HG03025 (cell line): ENCODE data around the gene FNDC3B.
"Not testable (repeated sequence)": the region's sequence is repeated elsewhere in the genome, so short reads cannot be mapped to it uniquely, and the experiment has no call there.

Experiments used
- ATAC-seq: cut with Tn5 transposase; IDR thresholded peaks from one replicate; pipeline ENCODE4 v1.9.1; 2021; ENCODE audit warnings: mild to moderate bottlenecking, moderate library complexity; ENCODE audit not compliant: unreplicated experiment, low FRiP score

Gene FNDC3B

DNA sequence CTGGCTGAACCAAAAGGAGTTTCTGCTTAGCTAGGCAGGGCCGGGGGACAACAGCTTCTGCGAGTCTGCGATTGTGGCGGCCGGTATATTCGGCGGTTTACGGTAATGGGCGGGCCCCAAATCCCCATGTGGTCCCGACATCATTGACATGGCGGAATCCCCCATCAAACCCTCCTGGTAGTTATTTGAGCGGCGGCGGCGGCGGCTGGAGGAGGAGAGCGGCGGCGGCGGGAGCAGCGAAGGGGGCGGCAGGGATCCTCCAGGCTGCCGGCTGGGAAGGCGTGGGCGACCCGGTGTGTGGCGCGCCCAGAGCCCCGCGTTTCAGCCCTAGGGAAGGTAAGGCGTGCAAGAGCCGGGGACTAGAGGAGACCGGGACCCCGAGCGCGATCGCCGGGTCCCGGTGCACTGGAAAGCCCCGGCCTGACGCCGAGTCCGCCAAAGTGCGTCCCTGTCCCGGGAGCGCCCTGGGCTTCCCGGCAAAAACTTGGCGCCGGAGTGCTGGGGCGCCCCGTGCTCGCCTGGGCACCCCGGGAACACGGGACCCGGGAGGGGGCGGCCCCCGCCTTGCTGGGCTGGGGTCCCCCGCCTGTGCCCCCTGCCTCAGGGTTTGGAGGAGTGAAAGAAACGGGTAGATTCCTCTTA lies at the start of gene FNDC3B:
Gene FNDC3B (plus strand): TSS at position 143 of the 642 bp plus-strand sequence. CDS start 72,902 bp downstream, outside the sequence.
- peak; percentile 77 for ATAC-seq

DNA sequence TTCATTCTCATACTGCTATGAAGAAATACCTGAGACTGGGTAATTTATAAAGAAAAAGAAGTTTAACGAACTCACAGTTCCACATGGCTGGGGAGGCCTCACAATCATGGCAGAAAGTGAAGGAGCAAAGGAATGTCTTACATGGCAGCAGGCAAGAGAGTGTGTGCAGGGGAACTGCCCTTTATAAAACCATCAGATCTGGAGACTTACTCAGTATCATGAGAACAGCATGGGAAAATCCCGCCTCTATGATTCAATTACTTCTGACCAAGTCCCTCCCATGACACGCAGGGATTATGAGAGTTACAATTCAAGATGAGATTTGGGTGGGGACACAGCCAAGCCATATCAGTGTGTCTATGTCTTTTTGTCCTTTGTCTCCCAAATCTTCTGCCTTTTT lies 49.1 kb upstream of the FNDC3B start:
- not testable (repeated sequence) for ATAC-seq

DNA sequence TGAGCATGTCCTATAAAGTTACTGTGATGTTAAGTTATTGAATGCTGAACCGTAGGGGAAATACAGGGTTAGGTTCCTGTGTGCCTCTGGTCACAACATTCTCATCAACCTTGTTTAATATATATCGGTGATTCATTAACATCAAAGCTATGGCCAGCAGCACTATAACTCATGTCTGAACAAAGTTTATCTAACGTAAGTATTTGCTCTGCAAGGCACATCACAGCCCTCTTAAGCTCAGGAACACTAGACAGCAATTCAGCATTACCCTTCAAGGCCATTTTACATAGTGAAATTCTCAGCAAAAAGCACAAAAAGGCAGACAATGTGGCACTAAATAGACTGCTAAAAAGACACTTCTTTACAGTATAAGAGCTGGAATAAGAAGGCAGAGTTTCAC lies 48.2 kb upstream of the FNDC3B start:
- no peak for ATAC-seq

DNA sequence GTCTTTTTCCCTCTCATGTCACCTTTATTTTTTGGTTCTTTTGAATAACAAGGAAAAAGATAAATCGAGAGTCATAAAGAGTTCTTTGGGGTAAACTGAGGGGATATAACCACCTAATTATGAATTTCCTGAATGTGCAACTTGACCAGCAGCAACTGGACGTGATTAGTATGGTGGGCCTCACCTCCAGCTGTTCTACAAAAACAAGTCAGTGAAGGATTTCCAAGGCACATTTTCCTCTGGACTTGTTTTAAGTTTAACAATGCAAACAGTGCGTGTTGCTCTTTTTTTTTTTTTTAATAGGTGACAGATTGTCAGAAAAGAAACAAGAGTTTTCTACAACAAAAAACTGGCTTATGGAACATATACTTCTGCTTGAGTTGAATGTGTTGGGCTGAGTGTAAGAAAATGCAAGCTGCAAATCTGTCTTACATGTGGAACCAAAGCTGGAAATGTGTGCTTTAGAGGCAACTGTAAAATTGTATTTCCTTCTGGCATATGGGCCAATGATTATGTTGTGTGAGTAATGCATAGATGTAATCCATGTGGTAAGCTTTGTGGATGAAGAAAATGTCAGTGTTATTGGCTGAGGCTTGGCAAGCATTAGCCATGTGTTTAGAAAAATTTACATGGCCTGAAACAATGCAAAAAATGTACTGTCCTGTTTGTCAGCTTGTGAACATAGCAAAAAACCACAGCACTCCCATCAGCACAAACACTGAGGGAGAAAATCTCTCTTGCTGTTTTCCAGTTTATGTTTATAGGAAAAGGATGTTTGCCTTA lies 44.5 kb upstream of the FNDC3B start:
- no peak for ATAC-seq

DNA sequence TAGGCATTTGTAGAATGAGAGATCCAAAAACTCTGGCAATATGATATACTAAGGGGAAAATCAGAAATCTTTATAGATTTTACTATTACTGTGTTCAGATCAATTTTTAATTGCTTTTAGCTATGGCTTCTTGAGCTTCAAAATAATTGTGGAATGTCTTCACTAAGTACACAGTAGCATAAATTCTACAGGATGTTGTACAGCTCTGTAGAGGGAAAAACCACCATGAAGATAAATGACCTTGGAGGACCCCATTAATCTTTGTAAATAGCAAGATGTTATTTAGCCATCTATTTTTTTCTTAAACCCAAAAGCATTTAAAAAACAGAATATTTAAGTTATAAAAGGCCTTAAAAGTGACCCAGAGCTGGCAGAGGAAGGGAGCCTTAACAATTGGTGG lies 43.9 kb upstream of the FNDC3B start:
- ATAC-seq = no peak

DNA sequence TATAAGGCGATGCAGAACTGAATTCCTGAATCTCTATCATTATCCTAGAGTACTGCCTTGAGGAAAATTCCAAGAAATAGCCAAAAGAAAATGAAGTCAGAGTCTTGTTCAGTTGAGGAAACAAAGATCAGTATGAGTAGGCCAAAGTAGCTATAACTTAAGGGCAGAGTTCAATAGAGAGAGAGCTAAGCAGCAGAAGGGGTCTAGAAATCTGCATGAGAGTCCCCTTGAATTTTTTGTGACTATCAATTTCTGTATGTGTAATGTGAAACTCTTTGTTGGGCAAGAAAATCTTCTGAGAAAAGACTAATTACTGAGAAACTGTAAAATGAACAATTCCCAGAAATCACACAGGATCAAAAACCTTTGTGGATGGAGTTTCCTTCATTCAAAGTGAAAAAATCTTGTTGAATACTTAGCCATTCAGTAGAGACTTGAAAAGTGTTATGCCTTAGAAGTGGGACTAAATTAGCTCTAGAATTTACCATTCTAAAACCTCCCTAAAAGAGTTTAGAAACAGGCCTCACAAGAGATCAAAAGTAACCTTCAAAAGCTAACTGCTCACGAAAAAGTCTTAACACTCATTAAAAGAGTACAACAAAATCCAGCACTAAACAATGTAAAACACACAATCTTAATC lies 43.1 kb upstream of the FNDC3B start:
- no peak for ATAC-seq

DNA sequence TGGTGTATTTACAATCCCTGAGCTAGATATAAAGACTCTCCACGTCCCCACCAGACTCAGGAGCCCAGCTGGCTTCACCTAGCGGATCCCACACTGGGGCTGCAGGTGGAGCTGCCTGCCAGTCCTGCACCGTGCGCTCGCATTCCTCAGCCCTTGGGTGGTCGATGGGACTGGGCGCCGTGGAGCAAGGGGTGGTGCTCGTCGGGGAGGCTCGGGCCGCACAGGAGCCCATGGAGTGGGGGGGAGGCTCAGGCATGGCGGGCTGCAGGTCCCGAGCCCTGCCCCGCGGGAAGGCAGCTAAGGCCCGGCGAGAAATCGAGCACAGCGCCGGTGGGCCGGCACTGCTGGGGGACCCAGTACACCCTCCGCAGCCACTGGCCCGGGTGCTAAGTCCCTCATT lies 40.6 kb upstream of the FNDC3B start:
- not testable (repeated sequence) for ATAC-seq

DNA sequence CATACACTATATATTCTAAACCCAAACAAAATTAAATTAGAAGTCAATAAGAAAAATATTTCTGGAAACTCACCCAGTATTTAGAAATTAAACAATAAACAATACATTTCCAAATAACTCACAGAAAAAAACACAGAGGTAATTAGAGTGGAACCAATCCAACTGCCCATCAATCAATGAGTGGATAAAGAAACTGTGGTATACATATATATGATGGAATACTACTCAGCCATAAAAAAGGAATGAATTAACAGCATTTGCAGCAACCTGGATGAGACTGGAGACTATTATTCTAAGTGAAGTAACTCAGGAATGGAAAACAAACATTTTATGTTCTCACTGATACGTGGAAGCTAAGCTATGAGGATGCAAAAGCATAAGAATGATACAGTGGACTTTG lies 37.8 kb upstream of the FNDC3B start:
- not testable (repeated sequence) for ATAC-seq

DNA sequence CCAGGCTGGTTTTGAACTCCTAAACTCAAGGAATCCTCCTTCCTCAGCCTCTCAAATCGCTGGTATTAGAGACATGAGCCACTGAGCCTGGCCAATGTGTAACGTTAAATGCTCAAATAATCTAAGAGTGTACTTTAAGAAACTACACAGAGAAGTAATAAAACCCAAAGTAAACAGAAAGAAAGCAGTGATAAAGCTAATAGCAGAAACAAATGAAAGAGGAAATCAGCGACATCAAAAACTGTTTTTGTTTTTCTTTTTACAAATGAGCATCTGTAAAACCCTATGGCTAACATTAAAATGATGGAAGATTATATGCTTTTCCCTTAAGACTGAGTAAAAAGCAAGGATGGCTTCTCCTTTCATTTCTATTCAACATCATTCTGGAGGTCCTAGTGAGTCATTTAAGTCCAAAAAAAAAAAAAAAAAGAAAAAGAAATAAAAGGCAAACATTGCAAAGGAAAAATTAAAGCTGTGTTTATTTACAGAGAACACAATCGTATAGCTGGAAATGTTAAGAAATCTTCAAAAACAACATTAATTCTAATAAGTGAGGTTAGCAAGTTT lies 36.8 kb upstream of the FNDC3B start:
- no peak for ATAC-seq

DNA sequence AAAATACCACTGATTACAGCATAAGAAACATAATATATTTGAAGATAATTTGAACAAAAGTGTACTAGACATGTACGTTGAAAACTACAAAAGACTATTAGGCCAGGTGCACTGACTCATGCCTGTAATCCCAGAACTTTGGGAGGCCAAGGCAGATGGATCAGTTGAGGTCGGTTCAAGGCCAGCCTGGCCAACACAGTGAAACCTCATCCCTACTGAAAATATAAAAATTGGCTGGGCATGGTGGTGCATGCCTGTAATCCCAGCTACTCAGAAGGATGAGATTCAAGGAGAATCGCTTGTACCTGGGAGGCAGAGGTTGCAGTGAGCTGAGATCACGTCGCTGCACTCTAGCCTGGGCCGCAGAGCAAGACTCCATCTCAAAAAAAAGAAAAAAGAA lies 36.2 kb upstream of the FNDC3B start:
- ATAC-seq = no peak

DNA sequence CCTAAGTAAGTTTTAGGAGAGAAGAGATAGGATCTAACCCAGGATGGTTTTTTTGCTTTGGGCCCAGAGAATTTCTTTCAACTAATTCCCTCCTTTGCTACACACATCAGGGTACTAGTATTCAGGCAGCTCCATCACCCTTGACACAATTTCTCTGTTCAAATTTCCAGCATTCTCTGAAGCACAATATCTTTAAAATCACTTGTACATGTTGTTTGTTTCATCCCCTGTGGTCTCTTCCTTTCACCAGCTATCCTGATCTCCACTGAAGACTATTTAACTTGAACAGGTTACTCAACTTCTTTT lies 32.4 kb upstream of the FNDC3B start:
- ATAC-seq = no peak

DNA sequence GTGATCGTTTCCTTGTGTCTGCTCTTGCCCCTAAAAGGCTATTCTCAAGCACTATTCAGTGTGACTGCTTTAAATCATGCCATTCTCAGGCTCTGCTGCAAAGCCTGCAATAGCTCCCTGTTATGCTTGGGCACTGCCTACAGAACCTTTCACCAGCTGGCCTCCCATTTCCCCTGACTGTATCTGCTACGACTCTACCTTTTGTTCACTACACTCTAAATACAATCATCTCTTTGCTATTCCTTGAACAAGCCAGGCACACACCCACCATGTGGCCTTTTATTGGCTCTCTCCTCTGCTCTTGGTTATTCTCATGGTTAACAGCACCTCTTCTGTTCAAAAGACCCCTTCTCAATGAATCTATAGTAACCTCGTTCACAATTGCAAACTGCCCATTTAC lies 29.6 kb upstream of the FNDC3B start:
- no peak for ATAC-seq

DNA sequence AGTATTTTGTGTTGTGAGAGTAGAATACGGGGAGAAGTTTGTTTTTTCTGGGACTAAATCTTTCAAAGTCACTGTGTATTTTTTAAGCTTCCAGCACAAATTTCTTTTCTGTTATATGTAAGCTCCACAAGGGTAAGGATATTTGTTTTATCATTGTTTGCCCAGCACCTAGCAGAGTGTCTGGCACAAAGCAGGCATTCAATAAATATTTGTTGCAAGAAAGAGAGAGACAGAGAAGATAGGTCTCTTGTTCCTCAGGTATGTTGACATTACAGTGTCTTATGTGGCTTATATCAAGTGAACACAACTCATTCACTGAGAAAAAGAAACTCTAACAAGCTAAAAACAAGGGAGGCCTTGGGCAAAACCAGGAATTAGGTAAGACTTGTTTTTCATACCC lies 26.6 kb upstream of the FNDC3B start:
- no peak for ATAC-seq

DNA sequence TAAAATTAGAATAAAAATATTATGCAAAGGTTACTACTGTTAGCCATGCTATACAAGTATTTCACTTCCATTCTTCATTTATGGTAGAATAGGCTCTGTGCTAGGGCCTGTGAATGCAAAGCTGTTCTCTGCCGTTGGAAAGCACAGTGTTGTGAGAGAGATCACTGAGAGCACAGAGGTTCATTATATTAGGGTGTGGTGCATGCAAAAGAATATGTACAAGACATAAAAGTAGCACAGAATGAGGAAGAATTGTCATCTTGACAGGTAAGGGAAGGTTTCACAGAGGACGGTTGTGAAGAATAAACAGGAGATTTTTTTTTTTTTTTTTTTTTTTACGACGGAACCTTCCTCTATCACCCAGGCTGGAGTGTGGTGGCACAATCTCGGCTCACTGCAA lies 25.2 kb upstream of the FNDC3B start:
- ATAC-seq = no peak

DNA sequence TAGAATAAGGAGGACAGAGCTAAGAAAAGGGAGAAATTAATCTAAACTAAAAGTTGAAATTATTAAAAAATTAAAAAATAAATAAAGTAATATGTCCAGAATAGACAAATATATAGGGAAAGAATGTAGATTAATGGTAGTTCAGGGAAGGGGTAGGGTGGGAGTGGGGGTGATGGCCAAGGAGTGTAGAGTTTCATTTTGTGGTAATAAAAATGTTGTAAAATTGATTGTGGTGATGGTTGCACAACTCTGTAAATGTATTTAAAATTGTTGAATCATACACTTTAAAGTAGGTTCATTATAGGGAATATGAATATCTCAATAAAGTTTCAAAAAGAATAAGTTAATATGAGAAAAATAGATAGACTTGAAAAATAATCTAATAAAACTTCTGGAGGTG lies 21.0 kb upstream of the FNDC3B start:
- ATAC-seq = no peak

DNA sequence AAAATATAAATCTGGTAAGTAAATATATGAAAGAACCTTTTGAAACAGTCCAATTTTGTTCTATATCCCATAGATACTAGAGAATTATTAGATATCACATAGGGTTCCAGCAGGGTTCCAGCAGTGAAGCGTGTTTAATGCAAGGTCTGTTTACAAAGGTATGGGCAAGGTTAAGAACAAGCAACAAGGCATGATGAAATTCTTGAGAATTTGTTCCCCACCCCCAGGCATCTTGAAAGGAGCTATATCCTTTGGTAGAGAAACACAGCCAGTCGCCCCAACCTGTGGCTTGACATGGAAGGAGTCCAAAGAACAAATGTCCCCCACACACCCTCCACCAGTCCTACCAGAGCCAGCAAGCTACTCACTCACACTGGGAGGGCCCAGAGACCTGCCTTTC lies 18.6 kb upstream of the FNDC3B start:
- no peak for ATAC-seq

DNA sequence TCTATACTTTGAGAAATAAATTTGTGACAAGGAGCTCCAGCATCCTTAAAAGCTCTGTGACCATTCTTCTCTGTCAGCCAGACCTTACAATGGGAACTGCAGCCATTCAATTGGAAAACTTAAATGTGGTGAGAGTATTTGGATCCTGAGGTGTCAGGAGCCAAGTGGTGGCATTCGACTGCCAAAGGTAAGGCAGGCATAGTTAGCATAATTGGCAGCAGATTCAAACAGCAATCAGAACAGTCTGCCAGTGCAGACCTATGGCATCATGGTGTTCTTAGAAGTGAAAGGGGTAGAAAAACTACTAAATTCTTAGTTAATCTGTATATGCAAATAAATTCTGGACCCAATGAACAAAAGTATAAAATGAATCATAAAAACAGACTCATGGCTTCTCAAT lies 18.2 kb upstream of the FNDC3B start:
- no peak for ATAC-seq

DNA sequence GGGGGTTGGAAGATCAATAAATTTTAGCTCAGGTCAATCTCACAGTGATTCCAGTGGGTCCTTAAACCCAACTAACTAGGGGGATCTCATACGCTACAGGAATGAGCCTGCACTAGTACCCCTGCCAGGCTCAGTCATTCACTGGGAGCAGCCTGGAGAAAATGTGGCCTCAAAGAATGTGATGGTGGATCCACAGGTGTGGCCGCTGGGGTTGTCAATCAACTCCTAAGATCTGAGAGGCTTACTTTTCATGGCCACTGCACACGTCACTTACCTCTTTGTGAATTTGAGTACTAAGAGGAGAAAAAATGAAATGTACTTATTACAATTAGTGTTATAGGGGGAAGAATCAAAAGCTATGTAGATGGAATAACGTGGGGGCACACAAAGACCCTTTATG lies 17.5 kb upstream of the FNDC3B start:
- no peak for ATAC-seq

DNA sequence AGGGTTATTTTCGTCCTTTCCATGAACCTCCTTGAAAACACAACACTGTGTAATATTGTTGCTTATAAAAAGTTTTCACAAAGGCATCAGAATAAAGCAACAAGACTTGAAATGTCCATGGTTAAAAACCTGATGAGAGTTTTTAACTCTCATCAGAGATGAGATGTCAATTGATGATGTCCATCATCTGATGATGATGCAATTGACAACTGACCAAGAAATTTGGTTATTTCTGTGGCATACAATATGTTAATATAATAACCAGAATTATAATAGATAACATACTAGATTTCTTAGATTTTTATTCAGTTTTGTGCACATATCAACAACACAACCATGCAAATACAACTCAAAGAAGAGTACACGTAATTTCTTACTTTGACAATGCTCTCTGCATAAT lies 15.5 kb upstream of the FNDC3B start:
- no peak for ATAC-seq

DNA sequence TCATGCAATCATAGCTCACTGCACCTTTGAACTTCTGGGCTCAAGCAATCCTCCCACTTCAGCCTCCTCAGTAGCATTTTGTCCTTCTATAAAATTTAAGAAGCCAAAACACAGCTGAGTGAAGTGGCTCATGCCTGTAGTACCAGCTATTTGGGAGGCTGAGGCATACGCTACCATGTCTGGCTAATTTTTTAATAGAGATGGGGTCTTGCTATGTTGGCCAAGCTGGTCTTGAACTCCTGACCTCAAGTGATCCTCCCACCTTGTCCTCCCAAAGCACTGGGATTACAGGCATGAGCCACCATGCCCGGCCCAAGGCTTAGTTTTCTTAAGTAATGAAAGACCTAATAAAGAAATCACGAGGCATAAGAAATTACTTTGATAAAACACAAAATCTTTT lies 14.7 kb upstream of the FNDC3B start:
- no peak for ATAC-seq

DNA sequence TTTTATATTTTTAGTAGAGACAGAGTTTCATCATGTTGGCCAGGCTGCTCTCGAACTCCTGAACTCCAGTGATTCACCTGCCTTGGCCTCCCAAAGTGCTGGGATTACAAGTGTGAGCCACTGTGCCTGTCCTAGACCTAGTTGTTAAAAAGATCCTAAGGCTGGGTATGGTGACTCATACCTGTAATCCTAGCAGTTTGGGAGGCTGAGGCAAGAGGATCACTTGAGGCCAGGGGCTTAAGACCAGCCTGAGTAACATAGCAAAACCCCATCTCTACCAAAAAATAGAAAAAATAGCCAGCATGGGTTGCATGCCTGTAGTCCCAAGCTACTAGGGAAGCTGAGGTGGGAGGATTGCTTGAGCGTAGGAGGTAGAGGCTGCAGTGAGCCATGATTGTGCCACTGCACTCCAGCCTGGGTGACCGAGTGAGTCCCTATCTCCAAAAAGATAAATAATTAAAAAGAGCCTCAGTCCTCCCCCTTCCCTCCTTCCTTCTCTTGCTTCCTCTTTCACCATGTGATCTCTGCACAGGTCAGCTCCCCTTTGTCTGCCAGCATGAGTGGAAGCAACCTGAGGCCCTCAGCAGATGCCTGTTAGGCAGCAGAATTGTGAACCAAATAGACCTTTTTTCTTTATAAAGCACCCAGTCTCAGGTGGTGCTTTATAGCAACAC lies 9.8 kb upstream of the FNDC3B start:
- no peak for ATAC-seq
